OCI-LY1 (cell line): ENCODE measurements around the gene FOXS1.

Experiments
- H2AFZ ChIP-seq: fragments of 200-600 bp; sonication (generic), shearing (Covaris generic); 2 replicates; pipeline ENCODE4 v1.6.0; 2014; ENCODE audit warnings: antibody characterized with exemption, mild to moderate bottlenecking, low read length
- H3F3A ChIP-seq: fragments of 200-600 bp; sonication (generic), shearing (Covaris generic); 2 replicates; pipeline ENCODE4 v1.6.0; 2014; ENCODE audit warnings: mild to moderate bottlenecking, antibody characterized with exemption, low read length, moderate library complexity; ENCODE audit not compliant: insufficient read depth
- H3K27ac ChIP-seq: fragments of 200-600 bp; sonication (generic); 2 replicates; pipeline ENCODE4 v1.5.1; 2014; ENCODE audit warnings: low read length, mixed run types, mild to moderate bottlenecking, low read depth; ENCODE audit not compliant: poor library complexity, severe bottlenecking
- H3K27me3 ChIP-seq: fragments of 200-600 bp; sonication (generic); 2 replicates; pipeline ENCODE4 v1.6.0; 2014; ENCODE audit warnings: antibody characterized with exemption, mild to moderate bottlenecking, low read length, moderate library complexity; ENCODE audit not compliant: insufficient read depth
- H3K36me3 ChIP-seq: fragments of 200-600 bp; sonication (generic); 2 replicates; pipeline ENCODE4 v1.6.1; 2014; ENCODE audit warnings: mild to moderate bottlenecking, antibody characterized with exemption, low read length, moderate library complexity, mixed read lengths; ENCODE audit not compliant: insufficient read depth
- H3K4me1 ChIP-seq: fragments of 200-600 bp; sonication (generic); 2 replicates; pipeline ENCODE4 v1.5.1; 2014; ENCODE audit warnings: mild to moderate bottlenecking, low read length, moderate library complexity; ENCODE audit not compliant: insufficient read depth, severe bottlenecking
- H3K4me2 ChIP-seq: fragments of 200-600 bp; sonication (generic), shearing (Covaris generic); 2 replicates; pipeline ENCODE4 v1.6.1; 2014; ENCODE audit warnings: low read length
- H3K4me3 ChIP-seq: fragments of 200-600 bp; sonication (generic); 2 replicates; pipeline ENCODE4 v1.5.1; 2014; ENCODE audit warnings: low read length, low read depth, mild to moderate bottlenecking, mixed read lengths; ENCODE audit not compliant: poor library complexity, severe bottlenecking
- H3K79me2 ChIP-seq: fragments of 200-600 bp; shearing (Covaris generic); 2 replicates; pipeline ENCODE4 v1.6.1; 2016; ENCODE audit warnings: mixed run types, low read length, mixed read lengths; ENCODE audit not compliant: insufficient read depth
- H3K9ac ChIP-seq: fragments of 200-600 bp; sonication (generic), shearing (Covaris generic); 2 replicates; pipeline ENCODE4 v1.6.1; 2014; ENCODE audit warnings: mild to moderate bottlenecking, low read length, mixed read lengths
- H3K9me2 ChIP-seq: fragments of 200-600 bp; sonication (generic), shearing (Covaris generic); 2 replicates; pipeline ENCODE4 v1.6.1; 2014; ENCODE audit warnings: low read depth, mild to moderate bottlenecking, low read length, mixed read lengths
- H3K9me3 ChIP-seq: fragments of 200-600 bp; shearing (Covaris generic); 2 replicates; pipeline ENCODE4 v1.6.1; 2014; ENCODE audit warnings: low read length, mixed read lengths
- H4K20me1 ChIP-seq: fragments of 200-600 bp; sonication (generic), shearing (Covaris generic); 2 replicates; pipeline ENCODE4 v1.6.0; 2016; ENCODE audit warnings: mild to moderate bottlenecking, low read length; ENCODE audit not compliant: insufficient read depth
- CTCF ChIP-seq: fragments of 200-600 bp; sonication (generic), shearing (Covaris generic); IDR thresholded peaks from 2 replicates; pipeline ENCODE4 v1.5.1; 2017; ENCODE audit warnings: mild to moderate bottlenecking, antibody characterized with exemption, low read length, moderate library complexity, mixed read lengths
- EZH2 ChIP-seq: fragments of 200-600 bp; sonication (generic), shearing (Covaris generic); IDR thresholded peaks from 2 replicates; pipeline ENCODE4 v1.8.0; 2017; ENCODE audit warnings: borderline replicate concordance, mixed run types, mild to moderate bottlenecking, antibody characterized with exemption, low read length, moderate library complexity, mixed read lengths

The FOXS1 gene

GRCh38 chr20:31843288-31843687 is 2.1 kb downstream of the FOXS1 start:
- no peaks in the 10 kb centered on the region for H3K4me1 ChIP-seq
- no peaks in the 10 kb centered on the region for H3K9me3 ChIP-seq
- no peak overlapping the region for H3K27ac ChIP-seq
- no peak overlapping the region for H3K4me2 ChIP-seq
- no peaks in the 10 kb centered on the region for H3K36me3 ChIP-seq
- H3K9ac ChIP-seq, result no peak overlapping the region
- H3K4me3 ChIP-seq, result no peak overlapping the region
- TF ChIP-seq CTCF, result no peak
- no peak for TF ChIP-seq EZH2
- H3K27me3 ChIP-seq, result no peaks in the 10 kb centered on the region; the same call in 1 of the 2 replicates
- H4K20me1 ChIP-seq, result no peaks in the 10 kb centered on the region
- H3F3A ChIP-seq, result no peaks in the 10 kb centered on the region
- H2AFZ ChIP-seq, result no peak overlapping the region
- no peaks in the 10 kb centered on the region for H3K9me2 ChIP-seq
- no peaks in the 10 kb centered on the region for H3K79me2 ChIP-seq

GRCh38 chr20:31842471-31843157 is 2.8 kb downstream of the FOXS1 start:
- no peaks in the 10 kb centered on the region for H3K4me1 ChIP-seq
- H3K79me2 ChIP-seq, result no peaks in the 10 kb centered on the region
- H3K27me3 ChIP-seq, result no peaks in the 10 kb centered on the region; the same call in 1 of the 2 replicates
- H3K27ac ChIP-seq, result no peak overlapping the region
- H3K9me3 ChIP-seq, result no peaks in the 10 kb centered on the region
- H3K9me2 ChIP-seq, result no peaks in the 10 kb centered on the region
- TF ChIP-seq EZH2 (no peak), CTCF (no peak)
- H4K20me1 ChIP-seq, result no peaks in the 10 kb centered on the region
- no peak overlapping the region for H2AFZ ChIP-seq
- H3K36me3 ChIP-seq, result no peaks in the 10 kb centered on the region
- no peaks in the 10 kb centered on the region for H3F3A ChIP-seq
- H3K9ac ChIP-seq, result no peak overlapping the region
- H3K4me3 ChIP-seq, result no peak overlapping the region
- H3K4me2 ChIP-seq, result no peak overlapping the region

DNA sequence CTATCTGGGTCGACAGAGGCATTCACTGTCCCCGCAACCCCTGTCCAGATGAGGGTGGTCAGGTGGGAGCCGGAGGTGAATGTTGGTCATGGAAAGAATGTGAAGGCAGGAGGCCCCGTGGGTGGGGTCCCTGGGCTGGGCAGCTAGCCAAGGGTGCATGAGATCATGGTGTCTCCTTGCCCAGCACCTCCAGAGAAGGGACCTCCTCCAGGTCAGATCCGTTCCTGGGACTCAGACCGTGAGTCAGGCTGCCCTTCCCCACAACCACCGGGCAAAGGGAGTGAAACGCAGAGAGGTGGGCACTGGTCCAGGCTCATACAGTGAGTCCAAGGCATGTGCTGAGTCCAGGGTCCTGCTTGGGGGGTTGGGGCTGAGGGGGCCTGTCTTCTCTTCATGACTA is 3.5 kb downstream of the FOXS1 start:
- Histone ChIP-seq H3K9me2 (no peaks in the 10 kb centered on the region), H3K9ac (no peak overlapping the region), H3K4me2 (no peak overlapping the region), H4K20me1 (no peaks in the 10 kb centered on the region), H3K27ac (no peak overlapping the region), H3F3A (no peaks in the 10 kb centered on the region), H3K4me3 (no peak overlapping the region), H2AFZ (no peak overlapping the region), H3K79me2 (no peaks in the 10 kb centered on the region), H3K27me3 (no peaks in the 10 kb centered on the region; the same call in 1 of the 2 replicates), H3K9me3 (no peaks in the 10 kb centered on the region), H3K4me1 (no peaks in the 10 kb centered on the region), H3K36me3 (no peaks in the 10 kb centered on the region)
- TF ChIP-seq CTCF (no peak), EZH2 (no peak)
